Heart left ventricle (tissue), 16 donors: Measurements from ENCODE around the gene ARIH1. TPM values are rescaled to one million over a fixed set of nuclear protein-coding genes. Genes with fewer than 3 reads are reported as not detected.
A peak's percentile ranks its signal among the peaks of the same experiment; 100 is the strongest.

Source experiments
- ATAC-seq, 4 donors: fragments of 200-7000 bp; cut with Tn5 transposase; one replicate each; pipeline ENCODE4 v1.9.1; 2020 to 2022; ENCODE audit warnings: moderate library complexity in 4 of 4, mild to moderate bottlenecking in 3 of 4, moderate number of reproducible peaks in 1 of 4
- DNase-seq, 5 donors: peaks; one replicate each; pipeline ENCODE4 v3.0.0-alpha.2; 2020
- H3K27ac ChIP-seq, 12 donors: fragments of 200-600 bp; sonication (generic) in 4 of 12; one replicate each; pipeline versions ENCODE4 v1.5.0 to v1.8.0; 2016 to 2022; ENCODE audit warnings: mild to moderate bottlenecking in 2 of 12
- H3K27me3 ChIP-seq, 9 donors: fragments of 200-600 bp; sonication (generic) in 2 of 9; one replicate each; pipeline versions ENCODE4 v1.5.1 to v1.8.0; 2016 to 2022; ENCODE audit warnings: mild to moderate bottlenecking in 3 of 9
- H3K36me3 ChIP-seq, 9 donors: fragments of 200-600 bp; sonication (generic) in 2 of 9; one replicate each; pipeline versions ENCODE4 v1.5.0 to v1.8.0; 2018 to 2022; ENCODE audit warnings: mild to moderate bottlenecking in 2 of 9
- H3K4me1 ChIP-seq, 12 donors: fragments of 200-600 bp; sonication (generic) in 4 of 12; one replicate each; pipeline versions ENCODE4 v1.5.0 to v1.8.0; 2016 to 2022; ENCODE audit warnings: mild to moderate bottlenecking in 3 of 12
- H3K4me3 ChIP-seq, 12 donors: fragments of 200-600 bp; sonication (generic) in 4 of 12; one replicate each; pipeline versions ENCODE4 v1.5.0 to v1.8.0; 2017 to 2022; ENCODE audit warnings: mild to moderate bottlenecking in 9 of 12, moderate library complexity in 4 of 12
- H3K9me3 ChIP-seq, 12 donors: fragments of 200-600 bp; sonication (generic) in 4 of 12; one replicate each; pipeline versions ENCODE4 v1.5.0 to v1.8.0; 2016 to 2022; ENCODE audit warnings: mild to moderate bottlenecking in 1 of 12
- CTCF ChIP-seq, 12 donors: fragments of 200-600 bp; sonication (generic) in 4 of 12; IDR thresholded peaks; one replicate each; pipeline versions ENCODE4 v1.5.0 to v1.8.0; 2018 to 2022; ENCODE audit warnings: antibody characterized with exemption in 12 of 12, mild to moderate bottlenecking in 5 of 12
- POLR2A ChIP-seq, 2 donors: fragments of 450-650 bp; IDR thresholded peaks; one replicate each; pipeline ENCODE4 v1.6.1; 2017; ENCODE audit warnings: antibody characterized with exemption in 2 of 2, mild to moderate bottlenecking in 2 of 2, moderate library complexity in 2 of 2
- WGBS, 4 donors: extraction: QIAGEN DNeasy Blood & Tissue Kit in 2 of 4; methylation state at CpG; one replicate each; pipeline versions ENCODE4 v1.1.5 to v1.1.7; 2013 to 2018; 5-methylcytosine and 5-hydroxymethylcytosine counted together
- intact Hi-C, 10 donors: fragments of 100-400 bp; cut with DNase I; formaldehyde crosslinking; loops; one replicate each; pipeline versions ENCODE4 v1.11.1 to v1.14.2; 2022
- polyA plus RNA-seq, 2 donors: library from polyadenylated mRNA; stranded (reverse); fragments of 200-250 nt; gene quantifications; one replicate each; pipeline ENCODE4 v1.2.3, GENCODE V29; 2013
- total RNA-seq, 9 donors: library from RNA; depleted of rRNA in 2 of 9; stranded (reverse); fragments of >200 nt in 2 of 9; fragmentation: NEBNext Ultra II Directional in 3 of 9; extraction: Animal tissue kit (Norgen Biotek cat#: 25700) in 3 of 9; gene quantifications; one replicate each; pipeline versions ENCODE4 v1.1.0 to v1.2.4, GENCODE V29; 2016 to 2023
- donor health status: ischemic (EF 13 %, LVEDD 7.1; RV severe dilation, severe dysfunction).
- donor health status: healthy with polysubstance abuse.
- donor health status: DM: no; HTN: yes; CAD: no.
- donor health status: DM: no; HTN: no; CAD: no.
- donor health status: ischemic (EF 25% LVEDD 6.9; RV normal size, moderate dysfunction).
- donor health status: ischemic (EF 25% LVEDD 5.7; RV mildly dilated, moderate dysfunction).
- donor health status: healthy.
- donor health status: DM: yes; HTN: yes; CAD: no.
- donor health status: ischemic (EF 35%, LVEDD 5.7; RV mildly dilated, moderate dysfunction).
- donor health status: nonischemic (EF 11% LVEDD 7.7; RV severe dilation, severe dysfunction).
- donor health status: DM: yes; HTN: yes; CAD: no.
- donor health status: PGD.
- donor health status: ischemic (EF 29% LVEDD 5.4; RV normal size, mild dysfunction).
- donor health status: nonischemic (EF 23%, LVEDD 6.1; RV moderate dilation, normal function).

ARIH1 gene
- total and polyA plus RNA-seq, 11 donors: 25.3 to 217 (median 158) TPM

- no peak overlapping the region for H3K4me3 ChIP-seq
- 49 to 53% (median 52%) methylated on average over 2 of the region's 2 CpGs for WGBS, 4 donors
- intact Hi-C loops: no loop called here
Measured at GRCh38 chr15:72516777-72517176, 42.6 kb downstream of the ARIH1 start.

GRCh38 chr15:72521682-72522081 is 47.6 kb downstream of the ARIH1 start:
- Histone ChIP-seq H3K27me3 (no peaks in the 10 kb centered on the region), H3K4me1 (peaks cover 0 to 22% (median 7%) of the 10 kb centered on the region in 12 donors), H3K27ac (no peak overlapping the region), H3K4me3 (no peak overlapping the region), H3K9me3 (no peaks in the 10 kb centered on the region), H3K36me3 (peaks cover 0 to 17% (median 14%) of the 10 kb centered on the region in 9 donors)
- TF ChIP-seq POLR2A (IDR thresholded peaks at IDR 0.05): no peak
- 67 to 78% (median 68%) methylated on average over 1 of the region's 1 CpG for WGBS, 4 donors
- DNase-seq: no peak
- ATAC-seq: no peak
- intact Hi-C loops: no loop called here

More at GRCh38 chr15:72516777-72517176, 42.6 kb downstream of the ARIH1 start:
- ATAC-seq (no peak), DNase-seq (no peak)
- Histone ChIP-seq H3K27me3 (no peaks in the 10 kb centered on the region), H3K27ac (no peak overlapping the region), H3K4me1 (peaks cover 0 to 57% (median 28%) of the 10 kb centered on the region in 12 donors), H3K9me3 (no peaks in the 10 kb centered on the region), H3K36me3 (peaks cover 0 to 15% (median 4%) of the 10 kb centered on the region in 9 donors)
- no peak for TF ChIP-seq POLR2A (IDR thresholded peaks at IDR 0.05)
- TF ChIP-seq CTCF (IDR thresholded peaks at IDR 0.05): no peak

GRCh38 chr15:72532991-72533601 is 59.0 kb downstream of the ARIH1 start:
- peak; percentile 12 to 52 (median 30) for TF ChIP-seq CTCF (IDR thresholded peaks at IDR 0.05)
- no peak for TF ChIP-seq POLR2A (IDR thresholded peaks at IDR 0.05)
- peaks cover 0 to 12% (median 0%) of the 10 kb centered on the region in 12 donors for H3K4me1 ChIP-seq
- 95 to 98% (median 97%) methylated on average over 5 of the region's 5 CpGs for WGBS, 4 donors
- H3K9me3 ChIP-seq: no peaks in the 10 kb centered on the region
- H3K27me3 ChIP-seq: no peaks in the 10 kb centered on the region
- H3K4me3 ChIP-seq: no peak overlapping the region
- ATAC-seq (no peak), DNase-seq (no peak)
- no peaks in the 10 kb centered on the region for H3K36me3 ChIP-seq
- H3K27ac ChIP-seq: no peak overlapping the region
- intact Hi-C loops: loop anchor here in 2 of 10 donors (10.0 kb wide), 2 partner anchors 188 to 218 kb away; no protein-coding TSS in a partner anchor

GRCh38 chr15:72534523-72534922 is 60.4 kb downstream of the ARIH1 start:
- Histone ChIP-seq H3K27ac (no peak overlapping the region), H3K27me3 (no peaks in the 10 kb centered on the region), H3K36me3 (no peaks in the 10 kb centered on the region), H3K9me3 (no peaks in the 10 kb centered on the region), H3K4me1 (peaks cover 0 to 6% (median 0%) of the 10 kb centered on the region in 12 donors), H3K4me3 (no peak overlapping the region)
- intact Hi-C loops: loop anchor here in 2 of 10 donors (10.0 kb wide), 2 partner anchors 190 to 220 kb away; no protein-coding TSS in a partner anchor
- TF ChIP-seq POLR2A (IDR thresholded peaks at IDR 0.05): no peak
- no peak for TF ChIP-seq CTCF (IDR thresholded peaks at IDR 0.05)
- ATAC-seq: no peak
- no peak for DNase-seq
- 90 to 100% (median 97%) methylated on average over 3 of the region's 3 CpGs for WGBS, 4 donors
